HEK293 (cell line): ENCODE measurements around the gene FOXP1.

Experiments used
- PBX3 ChIP-seq: sonication (generic); formaldehyde crosslinking; IDR thresholded peaks from 2 replicates; pipeline ENCODE4 v1.8.1; 2022; ENCODE audit warnings: mild to moderate bottlenecking, moderate library complexity, missing genetic modification reagents
- REST ChIP-seq: fragments of 450-650 bp; formaldehyde crosslinking; IDR thresholded peaks from 2 replicates; pipeline ENCODE4 v1.5.1; 2016; ENCODE audit warnings: missing biosample characterization, missing genetic modification characterization
- YY1 ChIP-seq: fragments of 450-650 bp; formaldehyde crosslinking; IDR thresholded peaks from 2 replicates; pipeline ENCODE4 v1.5.1; 2018; ENCODE audit warnings: missing biosample characterization, missing genetic modification characterization
- ZBTB49 ChIP-seq: fragments of 450-650 bp; formaldehyde crosslinking; IDR thresholded peaks from 2 replicates; pipeline ENCODE4 v1.5.1; 2016; ENCODE audit warnings: missing biosample characterization, missing genetic modification characterization, low read depth
- ZNF138 ChIP-seq: fragments of 450-650 bp; formaldehyde crosslinking; IDR thresholded peaks from 2 replicates; pipeline ENCODE4 v1.5.1; 2016; ENCODE audit warnings: missing biosample characterization, missing genetic modification characterization, borderline replicate concordance
- ZNF354C ChIP-seq: fragments of 450-650 bp; formaldehyde crosslinking; IDR thresholded peaks from 2 replicates; pipeline ENCODE4 v1.5.1; 2016; ENCODE audit warnings: missing biosample characterization, missing genetic modification characterization, low read depth, borderline replicate concordance
- TF ChIP-seq, protein P1 (sequence below): fragments of 450-650 bp; formaldehyde crosslinking; IDR thresholded peaks from 2 replicates; pipeline ENCODE4 v1.5.1; 2016; ENCODE audit warnings: missing biosample characterization, missing genetic modification characterization
- TF ChIP-seq, protein P2 (sequence below): IDR thresholded peaks from 2 replicates; pipeline ENCODE4 v1.6.1; 2011; ENCODE audit warnings: mild to moderate bottlenecking, low read depth, low read length, borderline replicate concordance

GRCh38 chr3:71355037-71355436 is 228.5 kb downstream of the FOXP1 start:
- TF ChIP-seq PBX3: no peak
- TF ChIP-seq, protein P1, sequence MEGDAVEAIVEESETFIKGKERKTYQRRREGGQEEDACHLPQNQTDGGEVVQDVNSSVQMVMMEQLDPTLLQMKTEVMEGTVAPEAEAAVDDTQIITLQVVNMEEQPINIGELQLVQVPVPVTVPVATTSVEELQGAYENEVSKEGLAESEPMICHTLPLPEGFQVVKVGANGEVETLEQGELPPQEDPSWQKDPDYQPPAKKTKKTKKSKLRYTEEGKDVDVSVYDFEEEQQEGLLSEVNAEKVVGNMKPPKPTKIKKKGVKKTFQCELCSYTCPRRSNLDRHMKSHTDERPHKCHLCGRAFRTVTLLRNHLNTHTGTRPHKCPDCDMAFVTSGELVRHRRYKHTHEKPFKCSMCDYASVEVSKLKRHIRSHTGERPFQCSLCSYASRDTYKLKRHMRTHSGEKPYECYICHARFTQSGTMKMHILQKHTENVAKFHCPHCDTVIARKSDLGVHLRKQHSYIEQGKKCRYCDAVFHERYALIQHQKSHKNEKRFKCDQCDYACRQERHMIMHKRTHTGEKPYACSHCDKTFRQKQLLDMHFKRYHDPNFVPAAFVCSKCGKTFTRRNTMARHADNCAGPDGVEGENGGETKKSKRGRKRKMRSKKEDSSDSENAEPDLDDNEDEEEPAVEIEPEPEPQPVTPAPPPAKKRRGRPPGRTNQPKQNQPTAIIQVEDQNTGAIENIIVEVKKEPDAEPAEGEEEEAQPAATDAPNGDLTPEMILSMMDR (tag by site-specific recombination): no peak
- no peak for TF ChIP-seq ZBTB49
- TF ChIP-seq ZNF354C: no peak
- no peak for TF ChIP-seq ZNF138 (tag by site-specific recombination)
- TF ChIP-seq YY1: no peak
- TF ChIP-seq, protein P2, sequence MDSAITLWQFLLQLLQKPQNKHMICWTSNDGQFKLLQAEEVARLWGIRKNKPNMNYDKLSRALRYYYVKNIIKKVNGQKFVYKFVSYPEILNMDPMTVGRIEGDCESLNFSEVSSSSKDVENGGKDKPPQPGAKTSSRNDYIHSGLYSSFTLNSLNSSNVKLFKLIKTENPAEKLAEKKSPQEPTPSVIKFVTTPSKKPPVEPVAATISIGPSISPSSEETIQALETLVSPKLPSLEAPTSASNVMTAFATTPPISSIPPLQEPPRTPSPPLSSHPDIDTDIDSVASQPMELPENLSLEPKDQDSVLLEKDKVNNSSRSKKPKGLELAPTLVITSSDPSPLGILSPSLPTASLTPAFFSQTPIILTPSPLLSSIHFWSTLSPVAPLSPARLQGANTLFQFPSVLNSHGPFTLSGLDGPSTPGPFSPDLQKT: no peak
- no peak for TF ChIP-seq REST (tag by site-specific recombination)
